BE2C (cell line): ENCODE results near the gene AGTRAP.

Source experiments
- DNase-seq: peaks from one replicate; pipeline ENCODE4 v3.0.0-alpha.2; 2020
- H3K27me3 ChIP-seq: fragments of 250-450 bp; sonication (Bioruptor Pico); 2 replicates; pipeline ENCODE4 v1.5.1; 2020; ENCODE audit warnings: mild to moderate bottlenecking
- H3K36me3 ChIP-seq: fragments of 250-450 bp; sonication (Bioruptor Pico); 2 replicates; pipeline ENCODE4 v1.5.1; 2020; ENCODE audit warnings: mild to moderate bottlenecking
- H3K4me1 ChIP-seq: fragments of 250-450 bp; sonication (Bioruptor Pico); 2 replicates; pipeline ENCODE4 v1.5.1; 2020
- H3K4me3 ChIP-seq: 2 replicates; pipeline ENCODE4 v1.5.1; 2011; ENCODE audit warnings: low read depth, low read length
- H3K9me3 ChIP-seq: fragments of 250-450 bp; sonication (Bioruptor Pico); 2 replicates; pipeline ENCODE4 v1.5.1; 2020
- CTCF ChIP-seq: IDR thresholded peaks from 2 replicates; pipeline ENCODE4 v1.5.1; 2012; ENCODE audit warnings: mild to moderate bottlenecking, low read depth, low read length

The AGTRAP gene

GRCh38 chr1:11729155-11729497 is 6.8 kb upstream of the AGTRAP start:
- DNase-seq = no peak
- TF ChIP-seq CTCF = no peak
- H3K27me3 ChIP-seq = no peaks in the 10 kb centered on the region
- no peak overlapping the region for H3K4me3 ChIP-seq
- no peaks in the 10 kb centered on the region for H3K4me1 ChIP-seq
- no peaks in the 10 kb centered on the region for H3K36me3 ChIP-seq
- no peaks in the 10 kb centered on the region for H3K9me3 ChIP-seq

GRCh38 chr1:11729498-11730428 is 6.2 kb upstream of the AGTRAP start:
- TF ChIP-seq CTCF = no peak
- DNase-seq = no peak
- H3K4me3 ChIP-seq = no peak overlapping the region
- no peaks in the 10 kb centered on the region for H3K27me3 ChIP-seq
- H3K9me3 ChIP-seq = no peaks in the 10 kb centered on the region
- H3K36me3 ChIP-seq = no peaks in the 10 kb centered on the region
- H3K4me1 ChIP-seq = no peaks in the 10 kb centered on the region

- Histone ChIP-seq H3K4me1 (no peaks in the 10 kb centered on the region), H3K4me3 (no peak overlapping the region), H3K9me3 (no peaks in the 10 kb centered on the region), H3K27me3 (no peaks in the 10 kb centered on the region), H3K36me3 (no peaks in the 10 kb centered on the region)
- DNase-seq = no peak
- TF ChIP-seq CTCF = no peak
Observed at GRCh38 chr1:11730429-11730891, 5.5 kb upstream of the AGTRAP start.

- peak; percentile 50 for DNase-seq
- H3K36me3 ChIP-seq = no peaks in the 10 kb centered on the region
- peak overlapping the region; percentile 48 for H3K4me3 ChIP-seq
- no peak for TF ChIP-seq CTCF
- H3K9me3 ChIP-seq = no peaks in the 10 kb centered on the region
- H3K4me1 ChIP-seq = no peaks in the 10 kb centered on the region
- no peaks in the 10 kb centered on the region for H3K27me3 ChIP-seq
Observed at GRCh38 chr1:11731691-11732283, 4.1 kb upstream of the AGTRAP start.

GRCh38 chr1:11733306-11733705 is 2.6 kb upstream of the AGTRAP start:
- Histone ChIP-seq H3K4me1 (no peaks in the 10 kb centered on the region), H3K9me3 (no peaks in the 10 kb centered on the region), H3K36me3 (no peaks in the 10 kb centered on the region), H3K27me3 (no peaks in the 10 kb centered on the region), H3K4me3 (no peak overlapping the region)
- no peak for DNase-seq
- no peak for TF ChIP-seq CTCF

- no peaks in the 10 kb centered on the region for H3K36me3 ChIP-seq
- H3K27me3 ChIP-seq = no peaks in the 10 kb centered on the region
- no peak for DNase-seq
- peak overlapping the region; percentile 37 for H3K4me3 ChIP-seq
- no peak for TF ChIP-seq CTCF
- H3K9me3 ChIP-seq = no peaks in the 10 kb centered on the region
- H3K4me1 ChIP-seq = no peaks in the 10 kb centered on the region
Observed at GRCh38 chr1:11735531-11735853, 444 bp upstream of the AGTRAP start.
